Adipose tissue (tissue), 3 donors: ENCODE measurements around the gene FGF14. TPM values are rescaled to one million over a fixed set of nuclear protein-coding genes. Genes with fewer than 3 reads are reported as not detected.

ENCODE experiments used
- H3K27ac ChIP-seq: one replicate; pipeline ENCODE4 v1.5.1; 2013; ENCODE audit warnings: low read depth, low read length
- WGBS, 3 donors: extraction: QIAGEN DNeasy Blood & Tissue Kit; methylation state at CpG; one replicate each; pipeline ENCODE4 v1.1.7; 2013; 5-methylcytosine and 5-hydroxymethylcytosine counted together
- polyA plus RNA-seq, 3 donors: library from polyadenylated mRNA; stranded (reverse); fragments of 200-250 nt; gene quantifications; one replicate each; pipeline ENCODE4 v1.2.3, GENCODE V29; 2013
- donor health status: healthy with polysubstance abuse.
- donor health status: Bipolar disorder and iron deficiency.
- donor health status: healthy.

The FGF14 gene
- under 1 TPM; 0.39 to 0.56 (median 0.44) TPM for polyA plus RNA-seq

GRCh38 chr13:102401766-102402165 lies at the start of gene FGF14:
FGF14 (minus strand) TSS chr13:102402048.
- H3K27ac ChIP-seq = no peak within 1 kb of the TSS
- WGBS, 3 donors = 5 to 8% (median 6%) methylated on average over 6 of the region's 6 CpGs

- 88 to 91% (median 90%) methylated on average over 1 of the region's 1 CpG for WGBS, 3 donors
- H3K27ac ChIP-seq = no peak overlapping the region
Measured at GRCh38 chr13:102443249-102443648, 41.4 kb upstream of the FGF14 start.

GRCh38 chr13:102441085-102441484 lies 39.2 kb upstream of the FGF14 start:
- no peak overlapping the region for H3K27ac ChIP-seq

- H3K27ac ChIP-seq = no peak overlapping the region
- WGBS, 3 donors = 17 to 53% (median 50%) methylated on average over 2 of the region's 2 CpGs
Measured at GRCh38 chr13:102440259-102440936, 38.5 kb upstream of the FGF14 start.

GRCh38 chr13:102422690-102423089 lies 20.8 kb upstream of the FGF14 start:
- 72 to 83% (median 76%) methylated on average over 2 of the region's 2 CpGs for WGBS, 3 donors

GRCh38 chr13:102405499-102406100 lies 3.8 kb upstream of the FGF14 start:
- 62 to 71% (median 65%) methylated on average over 3 of the region's 3 CpGs for WGBS, 3 donors
- H3K27ac ChIP-seq = no peak overlapping the region

More at GRCh38 chr13:102422690-102423089, 20.8 kb upstream of the FGF14 start:
- H3K27ac ChIP-seq = no peak overlapping the region

GRCh38 chr13:102402290-102402689 lies 442 bp upstream of the FGF14 start:
- H3K27ac ChIP-seq = no peak overlapping the region
- WGBS, 3 donors = 5 to 8% (median 7%) methylated on average over 14 of the region's 14 CpGs

GRCh38 chr13:102401265-102401664 lies 583 bp downstream of the FGF14 start:
- no peak overlapping the region for H3K27ac ChIP-seq
- 8 to 17% (median 10%) methylated on average over 7 of the region's 7 CpGs for WGBS, 3 donors

GRCh38 chr13:102400675-102401145 lies 1.1 kb downstream of the FGF14 start:
- H3K27ac ChIP-seq = no peak overlapping the region

GRCh38 chr13:102399791-102400674 lies 1.8 kb downstream of the FGF14 start:
- no peak overlapping the region for H3K27ac ChIP-seq
- 1% methylated on average over 50 to 58 of the region's 58 CpGs for WGBS, 3 donors

More at GRCh38 chr13:102400675-102401145, 1.1 kb downstream of the FGF14 start:
- 1 to 2% (median 2%) methylated on average over 24 of the region's 24 CpGs for WGBS, 3 donors

- 85 to 96% (median 92%) methylated on average over 2 of the region's 2 CpGs for WGBS, 3 donors
- no peak overlapping the region for H3K27ac ChIP-seq
Measured at GRCh38 chr13:102395939-102396338, 5.9 kb downstream of the FGF14 start.

- H3K27ac ChIP-seq = no peak overlapping the region
- WGBS, 3 donors = 87 to 92% (median 92%) methylated on average over 10 of the region's 10 CpGs
Measured at GRCh38 chr13:102395174-102395573, 6.7 kb downstream of the FGF14 start.

GRCh38 chr13:102394158-102395053 lies 7.4 kb downstream of the FGF14 start:
- no peak overlapping the region for H3K27ac ChIP-seq
- 0 to 2% (median 1%) methylated on average over 70 to 72 of the region's 72 CpGs for whole genome bisulfite sequencing, 3 donors

GRCh38 chr13:102392481-102393209 lies 9.2 kb downstream of the FGF14 start:
- no peak overlapping the region for H3K27ac ChIP-seq
- WGBS, 3 donors = 82 to 85% (median 82%) methylated on average over 7 of the region's 7 CpGs

- WGBS, 3 donors = 71 to 83% (median 72%) methylated on average over 5 of the region's 5 CpGs
- no peak overlapping the region for H3K27ac ChIP-seq
Measured at GRCh38 chr13:102386461-102386860, 15.4 kb downstream of the FGF14 start.

- 73 to 79% (median 78%) methylated on average over 1 of the region's 1 CpG for WGBS, 3 donors
Measured at GRCh38 chr13:102380012-102380411, 21.8 kb downstream of the FGF14 start.

GRCh38 chr13:102376318-102376717 lies 25.5 kb downstream of the FGF14 start:
- 85 to 98% (median 86%) methylated on average over 1 of the region's 1 CpG for WGBS, 3 donors
- no peak overlapping the region for H3K27ac ChIP-seq

More at GRCh38 chr13:102380012-102380411, 21.8 kb downstream of the FGF14 start:
- no peak overlapping the region for H3K27ac ChIP-seq
